ENCODE data around the gene NIP7.

The NIP7 gene

DNA sequence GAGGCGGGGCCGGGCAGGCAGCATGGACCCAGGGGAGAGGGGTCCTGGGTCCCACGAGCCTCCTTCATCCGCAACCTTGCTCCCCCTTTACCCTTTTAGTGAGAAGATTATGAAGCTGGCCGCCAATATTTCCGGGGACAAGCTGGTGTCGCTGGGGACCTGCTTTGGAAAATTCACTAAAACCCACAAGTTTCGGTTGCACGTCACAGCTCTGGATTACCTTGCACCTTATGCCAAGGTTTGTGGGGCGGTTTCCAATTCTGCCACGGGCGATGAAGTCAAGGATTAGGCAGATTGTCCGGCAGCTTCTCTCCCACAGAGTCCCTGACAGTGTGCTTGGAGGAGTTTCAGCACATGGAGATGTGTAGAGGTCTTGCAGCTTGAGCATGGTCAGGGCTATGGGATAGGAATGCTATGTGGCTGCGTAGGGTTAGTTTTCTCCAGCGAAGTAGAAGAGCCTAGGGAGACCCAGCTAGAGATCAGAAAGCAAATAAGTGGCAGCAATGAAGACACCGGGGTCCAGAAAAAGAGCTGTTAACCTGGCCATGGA lies 598 bp downstream of the NIP7 start:
- H3K4me2 ChIP-seq (ENCODE audit: low read length) = peak overlapping the region; percentile 99
- H3K4me1 ChIP-seq (ENCODE audit: control insufficient read depth, low read depth, low read length) = peaks cover 2% of the 10 kb centered on the region
- no peak overlapping the region for H4K5ac ChIP-seq (ENCODE audit: low read length)
- no peak overlapping the region for H2BK120ac ChIP-seq (ENCODE audit: low read depth, low read length)
- peak overlapping the region; percentile 82 for H3K23ac ChIP-seq (ENCODE audit: low read length)
- H3K79me1 ChIP-seq (ENCODE audit: low read length) = peaks cover 9% of the 10 kb centered on the region
- no peak overlapping the region for H4K8ac ChIP-seq (ENCODE audit: low read depth, low read length)
- peaks cover under 1% of the 10 kb centered on the region for H3K36me3 ChIP-seq (ENCODE audit: control insufficient read depth, insufficient read depth, low read length)
- H3K79me2 ChIP-seq (ENCODE audit: control insufficient read depth, insufficient read depth, low read length) = peaks cover 31% of the 10 kb centered on the region
- H3K4ac ChIP-seq (ENCODE audit: low read depth, low read length) = peak overlapping the region; percentile 87
- H3K27me3 ChIP-seq (ENCODE audit: insufficient read depth, low read length, poor library complexity) = no peaks in the 10 kb centered on the region
- peak overlapping the region; percentile 92 for H3K4me3 ChIP-seq (ENCODE audit: low read length)
- H3K18ac ChIP-seq (ENCODE audit: low read length) = no peak overlapping the region
- H3K56ac ChIP-seq (ENCODE audit: low read length) = peak overlapping the region; percentile 98
- peak overlapping the region; percentile 70 for H3K27ac ChIP-seq (ENCODE audit: low read depth, low read length)
- DNase-seq = peak; percentile 25
- peak overlapping the region; percentile 74 for H2AK5ac ChIP-seq (ENCODE audit: low read length)
- H2BK5ac ChIP-seq (ENCODE audit: low read length) = no peak overlapping the region
- no peak overlapping the region for H2BK15ac ChIP-seq (replicated peaks; ENCODE audit: low read depth)
- H3K9ac ChIP-seq (ENCODE audit: low read length) = peak overlapping the region; percentile 95
- WGBS (ENCODE audit: extremely low coverage, insufficient coverage, low lambda C conversion rate) = no CpG with 5 or more reads among the region's 16 CpGs

DNA sequence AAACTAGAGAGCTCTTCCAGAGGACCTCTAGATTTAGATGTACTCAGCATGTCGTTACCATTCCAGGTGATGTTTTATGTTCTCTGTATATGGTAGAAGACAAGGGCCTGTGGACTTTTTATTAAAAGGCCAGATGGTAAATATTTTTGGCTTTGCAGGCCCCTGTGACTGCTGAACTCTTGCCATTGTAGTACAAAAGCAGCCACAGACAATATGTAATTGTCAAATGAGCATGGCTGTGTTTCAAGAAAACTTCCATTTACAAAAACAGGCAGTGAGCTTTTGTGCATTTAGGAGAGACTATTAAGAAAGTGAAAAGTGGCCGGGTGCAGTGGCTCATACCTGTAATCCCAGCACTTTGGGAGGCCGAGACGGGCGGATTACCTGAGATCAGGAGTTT lies 4.6 kb downstream of the NIP7 start:
- no peak overlapping the region for H4K8ac ChIP-seq (ENCODE audit: low read depth, low read length)
- no CpG with 5 or more reads among the region's 5 CpGs for WGBS (ENCODE audit: extremely low coverage, insufficient coverage, low lambda C conversion rate)
- no peak overlapping the region for H3K56ac ChIP-seq (ENCODE audit: low read length)
- H3K79me2 ChIP-seq (ENCODE audit: control insufficient read depth, insufficient read depth, low read length) = peaks cover 22% of the 10 kb centered on the region
- H4K5ac ChIP-seq (ENCODE audit: low read length) = no peak overlapping the region
- no peak overlapping the region for H3K4me2 ChIP-seq (ENCODE audit: low read length)
- H3K27me3 ChIP-seq (ENCODE audit: insufficient read depth, low read length, poor library complexity) = no peaks in the 10 kb centered on the region
- H3K4me3 ChIP-seq (ENCODE audit: low read length) = no peak overlapping the region
- H2BK5ac ChIP-seq (ENCODE audit: low read length) = no peak overlapping the region
- no peak overlapping the region for H3K9ac ChIP-seq (ENCODE audit: low read length)
- peaks cover 5% of the 10 kb centered on the region for H3K79me1 ChIP-seq (ENCODE audit: low read length)
- H2BK15ac ChIP-seq (replicated peaks; ENCODE audit: low read depth) = no peak overlapping the region
- H3K4ac ChIP-seq (ENCODE audit: low read depth, low read length) = no peak overlapping the region
- no peak overlapping the region for H3K23ac ChIP-seq (ENCODE audit: low read length)
- no peak overlapping the region for H2AK5ac ChIP-seq (ENCODE audit: low read length)
- no peak overlapping the region for H2BK120ac ChIP-seq (ENCODE audit: low read depth, low read length)
- no peak for DNase-seq
- H3K36me3 ChIP-seq (ENCODE audit: control insufficient read depth, insufficient read depth, low read length) = no peaks in the 10 kb centered on the region
- H3K4me1 ChIP-seq (ENCODE audit: control insufficient read depth, low read depth, low read length) = no peaks in the 10 kb centered on the region
- H3K18ac ChIP-seq (ENCODE audit: low read length) = no peak overlapping the region
- no peak overlapping the region for H3K27ac ChIP-seq (ENCODE audit: low read depth, low read length)

DNA sequence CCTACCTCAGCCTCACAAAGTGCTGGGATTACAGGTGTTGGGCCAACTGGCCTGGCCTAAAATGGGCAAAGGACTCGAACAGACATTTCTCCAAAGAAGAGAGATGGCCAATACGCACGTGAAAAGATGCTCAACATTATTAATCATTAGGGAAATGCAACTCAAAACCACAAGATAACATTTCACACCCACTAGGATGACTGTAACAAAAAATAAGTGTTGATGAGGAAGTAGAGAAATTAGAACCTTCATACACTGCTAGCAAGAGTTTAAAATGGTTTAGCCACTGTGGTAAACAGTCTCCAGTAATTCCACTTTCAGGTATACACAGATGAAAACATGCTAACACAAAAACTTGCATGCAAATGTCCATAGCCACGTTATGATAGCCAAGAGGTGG lies 6.4 kb downstream of the NIP7 start:
- no CpG with 5 or more reads among the region's 4 CpGs for WGBS (ENCODE audit: extremely low coverage, insufficient coverage, low lambda C conversion rate)
- Histone ChIP-seq H3K4me1 (ENCODE audit: control insufficient read depth, low read depth, low read length) (no peaks in the 10 kb centered on the region), H2BK120ac (ENCODE audit: low read depth, low read length) (no peak overlapping the region)

DNA sequence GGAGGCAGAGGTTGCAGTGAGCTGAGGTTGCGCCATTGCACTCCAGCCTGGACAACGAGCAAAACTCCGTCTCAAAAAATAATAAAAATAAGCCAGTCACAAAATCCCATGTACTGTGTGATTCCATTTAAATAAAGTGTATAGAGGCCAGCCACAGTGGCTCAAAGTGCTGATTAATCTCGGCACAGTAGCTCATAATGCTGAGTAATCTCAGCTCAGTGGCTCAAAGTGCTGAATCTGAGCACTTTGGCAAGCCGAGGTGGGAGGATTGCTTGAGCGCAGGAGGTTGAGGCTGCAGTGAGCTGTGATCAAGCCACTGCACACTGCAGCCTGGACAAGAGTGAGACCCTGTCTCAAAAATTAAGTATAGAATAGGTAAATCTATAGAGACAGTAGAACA lies 7.1 kb downstream of the NIP7 start:
- H2BK5ac ChIP-seq (ENCODE audit: low read length) = no peak overlapping the region
- H4K5ac ChIP-seq (ENCODE audit: low read length) = no peak overlapping the region
- H3K4me1 ChIP-seq (ENCODE audit: control insufficient read depth, low read depth, low read length) = no peaks in the 10 kb centered on the region
- no peaks in the 10 kb centered on the region for H3K79me1 ChIP-seq (ENCODE audit: low read length)
- H3K36me3 ChIP-seq (ENCODE audit: control insufficient read depth, insufficient read depth, low read length) = peaks cover 3% of the 10 kb centered on the region
- H3K56ac ChIP-seq (ENCODE audit: low read length) = no peak overlapping the region
- H3K18ac ChIP-seq (ENCODE audit: low read length) = no peak overlapping the region
- DNase-seq = no peak
- WGBS (ENCODE audit: extremely low coverage, insufficient coverage, low lambda C conversion rate) = no CpG with 5 or more reads among the region's 6 CpGs
- no peak overlapping the region for H3K27ac ChIP-seq (ENCODE audit: low read depth, low read length)
- H3K23ac ChIP-seq (ENCODE audit: low read length) = no peak overlapping the region
- H3K79me2 ChIP-seq (ENCODE audit: control insufficient read depth, insufficient read depth, low read length) = peaks cover 2% of the 10 kb centered on the region
- H3K4me2 ChIP-seq (ENCODE audit: low read length) = no peak overlapping the region
- no peak overlapping the region for H2BK120ac ChIP-seq (ENCODE audit: low read depth, low read length)
- H4K8ac ChIP-seq (ENCODE audit: low read depth, low read length) = no peak overlapping the region
- H3K4ac ChIP-seq (ENCODE audit: low read depth, low read length) = no peak overlapping the region
- H2AK5ac ChIP-seq (ENCODE audit: low read length) = no peak overlapping the region
- H3K9ac ChIP-seq (ENCODE audit: low read length) = no peak overlapping the region
- no peak overlapping the region for H2BK15ac ChIP-seq (replicated peaks; ENCODE audit: low read depth)
- no peaks in the 10 kb centered on the region for H3K27me3 ChIP-seq (ENCODE audit: insufficient read depth, low read length, poor library complexity)
- no peak overlapping the region for H3K4me3 ChIP-seq (ENCODE audit: low read length)

More for the DNA sequence above, 6.4 kb downstream of the NIP7 start:
- Histone ChIP-seq H2BK15ac (replicated peaks; ENCODE audit: low read depth) (no peak overlapping the region), H2BK5ac (ENCODE audit: low read length) (no peak overlapping the region), H4K8ac (ENCODE audit: low read depth, low read length) (no peak overlapping the region), H3K56ac (ENCODE audit: low read length) (no peak overlapping the region), H3K4me3 (ENCODE audit: low read length) (no peak overlapping the region), H3K4ac (ENCODE audit: low read depth, low read length) (no peak overlapping the region), H3K27ac (ENCODE audit: low read depth, low read length) (no peak overlapping the region), H4K5ac (ENCODE audit: low read length) (no peak overlapping the region), H3K18ac (ENCODE audit: low read length) (no peak overlapping the region), H3K79me2 (ENCODE audit: control insufficient read depth, insufficient read depth, low read length) (peaks cover 9% of the 10 kb centered on the region), H3K23ac (ENCODE audit: low read length) (no peak overlapping the region), H3K79me1 (ENCODE audit: low read length) (peaks cover 2% of the 10 kb centered on the region), H3K27me3 (ENCODE audit: insufficient read depth, low read length, poor library complexity) (no peaks in the 10 kb centered on the region), H2AK5ac (ENCODE audit: low read length) (no peak overlapping the region), H3K9ac (ENCODE audit: low read length) (no peak overlapping the region), H3K36me3 (ENCODE audit: control insufficient read depth, insufficient read depth, low read length) (peaks cover 3% of the 10 kb centered on the region), H3K4me2 (ENCODE audit: low read length) (no peak overlapping the region)
- DNase-seq = no peak

DNA sequence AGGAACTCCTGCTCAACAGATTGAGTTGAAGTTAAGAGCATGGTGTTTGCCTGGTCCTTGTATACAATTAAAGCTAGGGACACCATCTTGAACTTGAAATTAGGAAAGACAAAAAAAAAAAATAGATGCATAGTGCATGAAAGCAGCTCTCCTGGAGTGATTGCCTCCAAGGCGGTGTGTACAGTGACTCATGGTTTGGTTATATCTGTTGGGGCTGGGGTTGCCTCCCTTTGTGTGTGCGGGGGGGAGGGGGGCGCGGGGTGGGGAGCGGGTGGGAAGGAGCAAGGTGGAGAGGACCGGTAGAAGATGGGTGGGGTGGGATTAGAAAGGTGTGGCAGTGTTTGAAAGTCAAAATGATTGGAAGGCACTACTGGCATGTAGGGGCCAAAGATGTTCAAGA lies 8.7 kb downstream of the NIP7 start:
- H3K56ac ChIP-seq (ENCODE audit: low read length) = no peak overlapping the region
- no peak overlapping the region for H3K4ac ChIP-seq (ENCODE audit: low read depth, low read length)
- no peak overlapping the region for H2BK120ac ChIP-seq (ENCODE audit: low read depth, low read length)
- no CpG with 5 or more reads among the region's 6 CpGs for WGBS (ENCODE audit: extremely low coverage, insufficient coverage, low lambda C conversion rate)
- no peak overlapping the region for H3K23ac ChIP-seq (ENCODE audit: low read length)
- H3K27ac ChIP-seq (ENCODE audit: low read depth, low read length) = no peak overlapping the region
- H3K4me2 ChIP-seq (ENCODE audit: low read length) = no peak overlapping the region
- no peaks in the 10 kb centered on the region for H3K79me2 ChIP-seq (ENCODE audit: control insufficient read depth, insufficient read depth, low read length)
- H4K8ac ChIP-seq (ENCODE audit: low read depth, low read length) = peak overlapping the region; percentile 42
- H2BK15ac ChIP-seq (replicated peaks; ENCODE audit: low read depth) = no peak overlapping the region
- H3K27me3 ChIP-seq (ENCODE audit: insufficient read depth, low read length, poor library complexity) = no peaks in the 10 kb centered on the region
- no peak overlapping the region for H3K4me3 ChIP-seq (ENCODE audit: low read length)
- no peak for DNase-seq
- no peak overlapping the region for H2AK5ac ChIP-seq (ENCODE audit: low read length)
- H3K36me3 ChIP-seq (ENCODE audit: control insufficient read depth, insufficient read depth, low read length) = peaks cover 3% of the 10 kb centered on the region
- H3K4me1 ChIP-seq (ENCODE audit: control insufficient read depth, low read depth, low read length) = no peaks in the 10 kb centered on the region
- no peak overlapping the region for H4K5ac ChIP-seq (ENCODE audit: low read length)
- no peaks in the 10 kb centered on the region for H3K79me1 ChIP-seq (ENCODE audit: low read length)
- no peak overlapping the region for H3K18ac ChIP-seq (ENCODE audit: low read length)
- no peak overlapping the region for H2BK5ac ChIP-seq (ENCODE audit: low read length)
- H3K9ac ChIP-seq (ENCODE audit: low read length) = no peak overlapping the region

DNA sequence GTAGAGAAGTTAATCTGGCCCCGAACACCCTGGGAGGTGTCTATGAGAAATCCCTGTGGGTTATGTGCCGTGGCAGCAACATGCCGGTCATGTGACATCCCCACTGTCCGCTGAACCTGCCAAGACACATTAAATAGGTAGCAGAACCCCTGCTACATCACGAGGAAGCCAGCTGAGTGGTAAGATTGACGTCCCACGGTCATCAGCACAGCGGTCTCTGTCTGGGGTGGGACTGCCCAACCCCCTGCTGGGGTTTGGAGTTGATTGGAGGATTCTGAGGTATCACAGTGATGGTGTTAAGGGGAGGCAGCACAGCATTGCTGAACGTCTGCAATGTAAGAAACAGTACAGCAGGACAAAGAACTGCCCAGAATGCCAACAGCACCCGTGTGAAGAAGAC lies 10.0 kb downstream of the NIP7 start:
- H3K4me2 ChIP-seq (ENCODE audit: low read length) = no peak overlapping the region
- no peak overlapping the region for H2BK15ac ChIP-seq (replicated peaks; ENCODE audit: low read depth)
- no peak overlapping the region for H3K4ac ChIP-seq (ENCODE audit: low read depth, low read length)
- no peak overlapping the region for H2AK5ac ChIP-seq (ENCODE audit: low read length)
- H3K18ac ChIP-seq (ENCODE audit: low read length) = no peak overlapping the region
- H3K4me1 ChIP-seq (ENCODE audit: control insufficient read depth, low read depth, low read length) = no peaks in the 10 kb centered on the region
- H4K8ac ChIP-seq (ENCODE audit: low read depth, low read length) = no peak overlapping the region
- no peaks in the 10 kb centered on the region for H3K27me3 ChIP-seq (ENCODE audit: insufficient read depth, low read length, poor library complexity)
- no peak overlapping the region for H3K23ac ChIP-seq (ENCODE audit: low read length)
- DNase-seq = no peak
- no peak overlapping the region for H2BK5ac ChIP-seq (ENCODE audit: low read length)
- H2BK120ac ChIP-seq (ENCODE audit: low read depth, low read length) = no peak overlapping the region
- no peak overlapping the region for H4K5ac ChIP-seq (ENCODE audit: low read length)
- peaks cover 3% of the 10 kb centered on the region for H3K36me3 ChIP-seq (ENCODE audit: control insufficient read depth, insufficient read depth, low read length)
- no peak overlapping the region for H3K9ac ChIP-seq (ENCODE audit: low read length)
- H3K4me3 ChIP-seq (ENCODE audit: low read length) = no peak overlapping the region
- no peak overlapping the region for H3K56ac ChIP-seq (ENCODE audit: low read length)
- no peaks in the 10 kb centered on the region for H3K79me2 ChIP-seq (ENCODE audit: control insufficient read depth, insufficient read depth, low read length)
- no peak overlapping the region for H3K27ac ChIP-seq (ENCODE audit: low read depth, low read length)
- H3K79me1 ChIP-seq (ENCODE audit: low read length) = no peaks in the 10 kb centered on the region
- no CpG with 5 or more reads among the region's 10 CpGs for WGBS (ENCODE audit: extremely low coverage, insufficient coverage, low lambda C conversion rate)

Data from mesendoderm (in vitro differentiated cells).